CMK (cell line): ENCODE results near the gene PHEX.
"Not testable (repeated sequence)": the region's sequence is repeated elsewhere in the genome, so short reads cannot be mapped to it uniquely, and the experiment has no call there.

Source experiments
- DNase-seq: peaks from one replicate; pipeline ENCODE4 v3.0.0-alpha.2; 2010; ENCODE audit warnings: low read depth

PHEX gene

DNA sequence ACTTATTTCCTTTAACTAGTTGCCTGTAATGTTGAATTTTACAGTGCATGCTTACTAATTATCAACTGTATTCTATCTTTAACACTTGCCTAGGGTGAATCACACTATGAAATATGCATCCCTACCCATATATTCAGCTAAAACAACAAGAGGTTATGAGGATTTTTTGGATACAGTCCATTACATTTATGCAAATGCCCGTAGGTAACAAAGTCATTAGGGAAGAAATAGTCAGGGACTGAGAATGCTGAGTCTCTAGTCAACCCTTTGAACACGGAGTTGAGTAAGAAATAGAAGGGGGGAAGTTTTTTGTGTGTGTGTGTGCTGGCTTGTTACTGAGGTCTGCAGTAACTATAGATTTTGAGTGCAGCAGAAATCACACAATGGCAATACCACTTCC is 214.5 kb downstream of the PHEX start:
- DNase-seq, result no peak

GRCh38 chrX:22247169-22247568 is 215.0 kb downstream of the PHEX start:
- no peak for DNase-seq

DNA sequence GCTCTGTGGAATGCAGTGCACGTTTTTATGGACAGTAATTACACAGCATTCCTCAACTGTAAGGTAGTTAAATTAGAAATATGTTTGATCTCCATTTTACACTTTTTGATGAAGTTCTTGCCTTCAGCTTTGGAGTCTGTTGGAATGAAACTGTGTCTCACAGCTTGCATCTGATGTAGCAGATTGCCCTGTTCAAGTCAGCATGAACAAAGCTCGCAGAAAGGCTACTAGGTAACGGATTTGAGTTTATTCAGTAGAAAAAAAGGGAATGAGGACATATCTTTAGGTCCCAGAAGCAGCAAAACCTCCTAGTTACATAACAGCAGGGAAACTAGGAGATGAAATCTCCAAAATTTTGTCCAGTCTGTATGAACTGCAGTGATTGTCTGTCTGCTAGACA is 216.3 kb downstream of the PHEX start:
- DNase-seq, result no peak

GRCh38 chrX:22249371-22249770 is 217.2 kb downstream of the PHEX start:
- no peak for DNase-seq

- no peak for DNase-seq
Measured at GRCh38 chrX:22268706-22269105, 236.6 kb downstream of the PHEX start.

DNA sequence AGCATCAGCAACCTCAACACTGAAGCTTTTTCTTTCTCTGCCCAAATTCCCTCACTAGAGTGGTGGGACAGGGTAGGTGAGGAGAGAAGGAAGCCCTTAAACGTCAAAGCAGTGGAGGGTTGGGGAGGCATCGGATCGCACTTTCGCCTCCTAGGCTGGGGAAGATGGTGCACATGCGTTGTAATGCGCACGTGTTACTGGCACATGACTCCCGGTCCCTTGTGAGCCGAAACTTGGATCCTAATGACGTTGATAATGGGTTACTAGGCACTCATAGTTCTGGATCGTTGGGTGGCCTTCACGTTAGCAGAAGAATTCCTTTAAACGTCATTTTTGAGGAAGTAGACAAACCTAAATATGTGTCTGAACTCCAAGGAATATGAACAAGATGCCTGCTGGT is 240.5 kb downstream of the PHEX start, which contains the start of gene CBLL2:
TSS of gene CBLL2 (plus strand) at position 301 of the 400 bp plus-strand sequence. CDS start at position 380, 79 bp downstream.
- no peak for DNase-seq

- DNase-seq, result no peak
Measured at GRCh38 chrX:22273714-22274317, 241.7 kb downstream of the PHEX start.

DNA sequence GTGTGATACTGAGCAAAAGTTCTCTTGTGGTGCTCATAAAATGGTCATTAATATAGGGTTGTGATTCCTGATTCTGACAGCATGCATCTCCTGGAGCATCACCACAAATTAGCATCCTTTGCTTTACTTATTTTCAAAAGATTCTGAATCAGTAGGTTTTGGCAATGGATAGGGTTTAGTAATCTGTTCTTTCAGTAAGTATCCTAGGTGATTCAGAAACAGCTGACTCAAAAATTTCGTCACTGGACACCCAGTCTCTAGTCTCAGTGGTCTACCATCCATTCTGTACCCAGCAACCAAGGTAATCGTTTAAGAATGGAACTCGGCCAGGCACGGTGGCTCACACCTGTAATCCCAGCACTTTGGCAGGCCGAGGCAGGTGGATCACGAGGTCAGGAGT is 244.7 kb downstream of the PHEX start:
- DNase-seq, result no peak

- DNase-seq, result no peak
Measured at GRCh38 chrX:22278375-22278774, 246.2 kb downstream of the PHEX start.

- not testable (repeated sequence) for DNase-seq
Measured at GRCh38 chrX:22289209-22289608, 257.1 kb downstream of the PHEX start.

DNA sequence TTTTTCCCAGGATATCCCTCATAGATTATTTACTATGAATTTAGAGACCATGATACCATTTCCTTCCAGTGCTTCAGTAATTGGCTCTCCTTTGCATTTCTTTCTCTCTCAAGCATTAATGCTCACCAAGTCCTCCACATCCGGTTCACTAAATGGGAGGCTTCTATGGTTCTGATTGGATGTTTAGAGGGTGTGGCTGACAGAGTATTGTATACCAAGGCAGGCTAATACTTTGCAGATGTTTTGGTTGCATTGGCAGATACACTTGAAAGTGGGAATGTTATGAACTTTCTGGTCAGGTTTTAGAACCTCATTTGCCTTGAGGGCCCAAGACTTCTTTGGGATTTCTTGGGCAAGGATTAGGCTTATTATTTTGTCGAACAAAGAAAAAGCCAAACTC is 264.7 kb downstream of the PHEX start:
- DNase-seq, result no peak

GRCh38 chrX:22300130-22300529 is 268.0 kb downstream of the PHEX start:
- no peak for DNase-seq
